Panc1 (cell line): ENCODE data around the gene CUL7. TPM values are rescaled to one million over a fixed set of nuclear protein-coding genes. Genes with fewer than 3 reads are reported as not detected.
A peak's percentile ranks its signal among the peaks of the same experiment; 100 is the strongest.

Experiments
- ATAC-seq: fragments of 200-7000 bp; cut with Tn5 transposase; 2 replicates; pipeline ENCODE4 v1.9.1; 2020; ENCODE audit warnings: mild to moderate bottlenecking, moderate library complexity
- BruUV-seq: library from RNA; stranded (reverse); fragments of 400-500 nt; replicated peaks from 2 replicates; lab custom pipeline; 2021; lab: Mats Ljungman, UMichigan
- CTCF ChIA-PET: fragments of 300-600 bp; sonication (Branson Sonifier 250); formaldehyde crosslinking; loops from one replicate; lab custom pipeline; 2022; ENCODE audit warnings: antibody characterized with exemption; lab: Charles Lee
- POLR2A ChIA-PET: fragments of 300-600 bp; sonication (Branson Sonifier 250); formaldehyde crosslinking; loops from one replicate; lab custom pipeline; 2022; ENCODE audit warnings: antibody characterized with exemption; lab: Charles Lee
- DNase-seq: peaks from one replicate; pipeline ENCODE4 v3.0.0-alpha.2; 2010; ENCODE audit warnings: low read depth, low spot score
- H3K27ac ChIP-seq: 2 replicates; pipeline ENCODE4 v1.5.1; 2011; ENCODE audit warnings: mild to moderate bottlenecking, low read length, inconsistent platforms
- H3K27me3 ChIP-seq: fragments of 200-500 bp; sonication (Bioruptor generic); 2 replicates; pipeline ENCODE4 v1.6.0; 2014; ENCODE audit warnings: low read length, inconsistent platforms; ENCODE audit not compliant: control insufficient read depth, insufficient read depth
- H3K36me3 ChIP-seq: fragments of 200-500 bp; sonication (Bioruptor generic); 2 replicates; pipeline ENCODE4 v1.5.1; 2014; ENCODE audit warnings: inconsistent platforms, mild to moderate bottlenecking, low read length, moderate library complexity; ENCODE audit not compliant: control insufficient read depth, insufficient read depth
- H3K4me1 ChIP-seq: 2 replicates; pipeline ENCODE4 v1.5.1; 2011; ENCODE audit warnings: inconsistent platforms, mild to moderate bottlenecking, low read length, moderate library complexity; ENCODE audit not compliant: control insufficient read depth, insufficient read depth
- H3K4me3 ChIP-seq, 2 experiments: 2 replicates each; pipeline ENCODE4 v1.5.1; 2011 to 2012; ENCODE audit warnings: low read depth in 2 of 2, low read length in 2 of 2, mild to moderate bottlenecking in 2 of 2, inconsistent platforms in 1 of 2, moderate library complexity in 1 of 2
- H3K9me3 ChIP-seq: fragments of 200-500 bp; sonication (Bioruptor generic); 2 replicates; pipeline ENCODE4 v1.5.1; 2014; ENCODE audit warnings: low read depth, mild to moderate bottlenecking, inconsistent platforms, low read length, moderate library complexity; ENCODE audit not compliant: control insufficient read depth, insufficient read depth
- CTCF ChIP-seq: fragments of 450-650 bp; IDR thresholded peaks from 2 replicates; pipeline ENCODE4 v1.5.1; 2017; ENCODE audit warnings: mild to moderate bottlenecking
- POLR2AphosphoS5 ChIP-seq: IDR thresholded peaks from 2 replicates; pipeline ENCODE4 v1.6.1; 2012; ENCODE audit warnings: mild to moderate bottlenecking, low read depth, low read length, moderate library complexity
- REST ChIP-seq, 2 experiments: IDR thresholded peaks; 2 replicates each; pipeline ENCODE4 v1.6.1; 2011 to 2012; ENCODE audit warnings: low read depth in 2 of 2, control low read depth in 1 of 2, low read length in 1 of 2, mild to moderate bottlenecking in 1 of 2, moderate library complexity in 1 of 2; ENCODE audit not compliant: insufficient read depth in 1 of 2
- SIN3A ChIP-seq: IDR thresholded peaks from 2 replicates; pipeline ENCODE4 v1.6.1; 2012; ENCODE audit warnings: low read depth, mild to moderate bottlenecking, low read length, moderate library complexity, borderline replicate concordance; ENCODE audit not compliant: insufficient read depth
- TCF7L2 ChIP-seq: IDR thresholded peaks from 2 replicates; pipeline ENCODE4 v1.6.1; 2011; ENCODE audit warnings: mild to moderate bottlenecking, low read depth, low read length, inconsistent platforms
- in situ Hi-C: cut with HindIII; loops from 2 replicates; pipeline ENCODE4 v1.10.0; 2016; ENCODE audit warnings: low sequenced_read_pairs, low pct_unique_long_range_greater_than_20kb
- intact Hi-C: fragments of 100-400 bp; cut with micrococcal nuclease; formaldehyde crosslinking; loops from one replicate; pipeline ENCODE4 v1.10.0; 2022; ENCODE audit not compliant: unreplicated experiment
- total RNA-seq: library from RNA; stranded (reverse); gene quantifications from one replicate; pipeline ENCODE4 v1.2.1, GENCODE V29; 2021; ENCODE audit not compliant: unreplicated experiment

The CUL7 gene
- total RNA-seq, 1 experiment from 2014 or later: 32.1 TPM

- intact Hi-C loops (no loop called here), in situ Hi-C loops (no loop called here)
- ChIA-PET POLR2A (interaction anchor here (0.6 to 1.4 kb wide), 3 partner anchors 10 to 43 kb away, joined by 3 to 11 read pairs (median 6); partner anchors contain the start of gene CUL7), CTCF (interaction anchor here (0.7 kb wide), 1 partner anchor 46 kb away, joined by 3 read pairs; no protein-coding TSS in a partner anchor)
- TF ChIP-seq REST (IDR thresholded peaks at IDR 0.05; ENCODE audit: insufficient read depth in 1 of 2, low read depth in 2 of 2, low read length in 1 of 2): no peak
- TF ChIP-seq CTCF: no peak
- peak; percentile 55 for TF ChIP-seq POLR2AphosphoS5
- TF ChIP-seq TCF7L2: peak; percentile 92
- peak; percentile 62; the same call in 1 of the 2 replicates for TF ChIP-seq SIN3A
- peak; percentile 60 for ATAC-seq
- Histone ChIP-seq H3K9me3 (no peaks in the 10 kb centered on the region), H3K27ac (peak overlapping the region; percentile 97), H3K4me3 (peak overlapping the region; percentile 17 to 38), H3K27me3 (no peaks in the 10 kb centered on the region), H3K4me1 (peaks cover 68% of the 10 kb centered on the region), H3K36me3 (no peaks in the 10 kb centered on the region)
- no TSS peak for BruUV-seq
- no peak for DNase-seq
Observed at GRCh38 chr6:43096451-43097097, 42.9 kb upstream of the CUL7 start.

- Histone ChIP-seq H3K4me1 (peaks cover 74% of the 10 kb centered on the region), H3K27me3 (no peaks in the 10 kb centered on the region), H3K27ac (peak overlapping the region; percentile 97), H3K9me3 (no peaks in the 10 kb centered on the region), H3K36me3 (no peaks in the 10 kb centered on the region), H3K4me3 (peak overlapping the region; percentile 17 to 38)
- TF ChIP-seq REST (IDR thresholded peaks at IDR 0.05; ENCODE audit: insufficient read depth in 1 of 2, low read depth in 2 of 2, low read length in 1 of 2): no peak
- TF ChIP-seq SIN3A: no peak
- no peak for TF ChIP-seq POLR2AphosphoS5
- TF ChIP-seq CTCF: no peak
- no peak for TF ChIP-seq TCF7L2
- DNase-seq (no peak), ATAC-seq (no peak)
- ChIA-PET CTCF (no interaction called here), POLR2A (interaction anchor here (0.6 to 1.4 kb wide), 2 partner anchors 11 to 42 kb away, joined by 6 to 11 read pairs; partner anchors contain the start of gene CUL7)
- BruUV-seq: no TSS peak
- intact Hi-C loops: no loop called here
- in situ Hi-C loops: no loop called here
Observed at GRCh38 chr6:43095939-43096338, 42.3 kb upstream of the CUL7 start.
